ENCODE results near the gene MCOLN1. TPM values are rescaled to one million over a fixed set of nuclear protein-coding genes. Genes with fewer than 3 reads are reported as not detected.

Gene MCOLN1
- polyA plus RNA-seq, 1 donor (not counting 4 experiments of a cell fraction or from before 2014, with no cell fraction given): 14.0 TPM

- no peaks in the 10 kb centered on the region for H3K27me3 ChIP-seq (ENCODE audit: control insufficient read depth, extremely low read depth, insufficient read depth, low read length)
- H3K36me3 ChIP-seq (ENCODE audit: control insufficient read depth in 2 of 2, extremely low read depth in 1 of 2, insufficient read depth in 2 of 2, low read length in 2 of 2): no peaks in the 10 kb centered on the region
- no peak overlapping the region for H3K4me2 ChIP-seq (ENCODE audit: control insufficient read depth, extremely low read depth, insufficient read depth, low read depth, low read length)
- no peaks in the 10 kb centered on the region for H3K9me1 ChIP-seq (ENCODE audit: control insufficient read depth, extremely low read depth, insufficient read depth, low read length)
- DNase-seq (ENCODE audit: low read depth, low spot score) (no peak), FAIRE-seq (no peak)
- H3K4me1 ChIP-seq (ENCODE audit: control insufficient read depth, extremely low read depth, insufficient read depth, low read length): peaks cover 23% of the 10 kb centered on the region
- no peaks in the 10 kb centered on the region for H3K9me3 ChIP-seq (ENCODE audit: control insufficient read depth, low read depth, low read length)
- no peaks in the 10 kb centered on the region for H3K79me2 ChIP-seq (ENCODE audit: control insufficient read depth, insufficient read depth, low read length)
- H3K27ac ChIP-seq (ENCODE audit: control insufficient read depth, insufficient read depth, low read length): no peak overlapping the region
- no peak for TF ChIP-seq EZH2 (IDR thresholded peaks at IDR 0.05; ENCODE audit: low read length)
- H4K20me1 ChIP-seq (ENCODE audit: control insufficient read depth, extremely low read depth, insufficient read depth, low read length): no peaks in the 10 kb centered on the region
- dilution Hi-C loops (cut with MboI; ENCODE audit: extremely low pct_ligation_motif_present, low sequenced_read_pairs): no loop called here
- no peak overlapping the region for H3K9ac ChIP-seq (ENCODE audit: control insufficient read depth, extremely low read depth, insufficient read depth, low read length)
- H2AFZ ChIP-seq (ENCODE audit: control insufficient read depth, low read length): no peak overlapping the region
- no peak overlapping the region for H3K4me3 ChIP-seq (ENCODE audit: control insufficient read depth in 2 of 3, extremely low read depth in 1 of 3, insufficient read depth in 2 of 3, low read depth in 1 of 3, low read length in 3 of 3)
Measured at GRCh38 chr19:7478843-7479227, 43.6 kb upstream of the MCOLN1 start.

- Histone ChIP-seq H3K4me3 (ENCODE audit: control insufficient read depth in 2 of 3, extremely low read depth in 1 of 3, insufficient read depth in 2 of 3, low read depth in 1 of 3, low read length in 3 of 3) (no peak overlapping the region), H3K27me3 (ENCODE audit: control insufficient read depth, extremely low read depth, insufficient read depth, low read length) (no peaks in the 10 kb centered on the region), H3K9ac (ENCODE audit: control insufficient read depth, extremely low read depth, insufficient read depth, low read length) (no peak overlapping the region), H2AFZ (ENCODE audit: control insufficient read depth, low read length) (no peak overlapping the region), H3K27ac (ENCODE audit: control insufficient read depth, insufficient read depth, low read length) (no peak overlapping the region), H3K9me3 (ENCODE audit: control insufficient read depth, low read depth, low read length) (no peaks in the 10 kb centered on the region), H4K20me1 (ENCODE audit: control insufficient read depth, extremely low read depth, insufficient read depth, low read length) (no peaks in the 10 kb centered on the region), H3K79me2 (ENCODE audit: control insufficient read depth, insufficient read depth, low read length) (no peaks in the 10 kb centered on the region), H3K9me1 (ENCODE audit: control insufficient read depth, extremely low read depth, insufficient read depth, low read length) (no peaks in the 10 kb centered on the region), H3K4me2 (ENCODE audit: control insufficient read depth, extremely low read depth, insufficient read depth, low read depth, low read length) (no peak overlapping the region), H3K36me3 (ENCODE audit: control insufficient read depth in 2 of 2, extremely low read depth in 1 of 2, insufficient read depth in 2 of 2, low read length in 2 of 2) (no peaks in the 10 kb centered on the region), H3K4me1 (ENCODE audit: control insufficient read depth, extremely low read depth, insufficient read depth, low read length) (peaks cover 21% of the 10 kb centered on the region)
- FAIRE-seq (no peak), DNase-seq (ENCODE audit: low read depth, low spot score) (no peak)
- TF ChIP-seq EZH2 (IDR thresholded peaks at IDR 0.05; ENCODE audit: low read length) (no peak), CTCF (optimal IDR thresholded peaks at IDR 0.05 in 1 of 3, IDR thresholded peaks at IDR 0.05 in 1 of 3, conservative IDR thresholded peaks at IDR 0.05 in 1 of 3; ENCODE audit: extremely low read depth in 1 of 3, insufficient read depth in 2 of 3, low read length in 3 of 3) (no peak)
- dilution Hi-C loops (cut with MboI; ENCODE audit: extremely low pct_ligation_motif_present, low sequenced_read_pairs): no loop called here
Measured at GRCh38 chr19:7480222-7480969, 42.0 kb upstream of the MCOLN1 start.

GRCh38 chr19:7480970-7481255 lies 41.5 kb upstream of the MCOLN1 start:
- no peak for FAIRE-seq

More at GRCh38 chr19:7480970-7481255, 41.5 kb upstream of the MCOLN1 start:
- Histone ChIP-seq H3K36me3 (ENCODE audit: control insufficient read depth in 2 of 2, extremely low read depth in 1 of 2, insufficient read depth in 2 of 2, low read length in 2 of 2) (no peaks in the 10 kb centered on the region), H3K4me2 (ENCODE audit: control insufficient read depth, extremely low read depth, insufficient read depth, low read depth, low read length) (no peak overlapping the region), H3K9me1 (ENCODE audit: control insufficient read depth, extremely low read depth, insufficient read depth, low read length) (no peaks in the 10 kb centered on the region), H4K20me1 (ENCODE audit: control insufficient read depth, extremely low read depth, insufficient read depth, low read length) (no peaks in the 10 kb centered on the region), H3K4me1 (ENCODE audit: control insufficient read depth, extremely low read depth, insufficient read depth, low read length) (peaks cover 21% of the 10 kb centered on the region), H3K4me3 (ENCODE audit: control insufficient read depth in 2 of 3, extremely low read depth in 1 of 3, insufficient read depth in 2 of 3, low read depth in 1 of 3, low read length in 3 of 3) (no peak overlapping the region), H3K9me3 (ENCODE audit: control insufficient read depth, low read depth, low read length) (no peaks in the 10 kb centered on the region), H2AFZ (ENCODE audit: control insufficient read depth, low read length) (no peak overlapping the region), H3K27ac (ENCODE audit: control insufficient read depth, insufficient read depth, low read length) (no peak overlapping the region), H3K79me2 (ENCODE audit: control insufficient read depth, insufficient read depth, low read length) (no peaks in the 10 kb centered on the region), H3K27me3 (ENCODE audit: control insufficient read depth, extremely low read depth, insufficient read depth, low read length) (no peaks in the 10 kb centered on the region), H3K9ac (ENCODE audit: control insufficient read depth, extremely low read depth, insufficient read depth, low read length) (no peak overlapping the region)
- DNase-seq (ENCODE audit: low read depth, low spot score): no peak
- dilution Hi-C loops (cut with MboI; ENCODE audit: extremely low pct_ligation_motif_present, low sequenced_read_pairs): no loop called here
- no peak for TF ChIP-seq CTCF (optimal IDR thresholded peaks at IDR 0.05 in 1 of 3, IDR thresholded peaks at IDR 0.05 in 1 of 3, conservative IDR thresholded peaks at IDR 0.05 in 1 of 3; ENCODE audit: extremely low read depth in 1 of 3, insufficient read depth in 2 of 3, low read length in 3 of 3)
- TF ChIP-seq EZH2 (IDR thresholded peaks at IDR 0.05; ENCODE audit: low read length): no peak

All from keratinocyte (primary cell).